ENCODE results near the gene ICAM1.
A peak's percentile ranks its signal among the peaks of the same experiment; 100 is the strongest.

Gene ICAM1

DNA sequence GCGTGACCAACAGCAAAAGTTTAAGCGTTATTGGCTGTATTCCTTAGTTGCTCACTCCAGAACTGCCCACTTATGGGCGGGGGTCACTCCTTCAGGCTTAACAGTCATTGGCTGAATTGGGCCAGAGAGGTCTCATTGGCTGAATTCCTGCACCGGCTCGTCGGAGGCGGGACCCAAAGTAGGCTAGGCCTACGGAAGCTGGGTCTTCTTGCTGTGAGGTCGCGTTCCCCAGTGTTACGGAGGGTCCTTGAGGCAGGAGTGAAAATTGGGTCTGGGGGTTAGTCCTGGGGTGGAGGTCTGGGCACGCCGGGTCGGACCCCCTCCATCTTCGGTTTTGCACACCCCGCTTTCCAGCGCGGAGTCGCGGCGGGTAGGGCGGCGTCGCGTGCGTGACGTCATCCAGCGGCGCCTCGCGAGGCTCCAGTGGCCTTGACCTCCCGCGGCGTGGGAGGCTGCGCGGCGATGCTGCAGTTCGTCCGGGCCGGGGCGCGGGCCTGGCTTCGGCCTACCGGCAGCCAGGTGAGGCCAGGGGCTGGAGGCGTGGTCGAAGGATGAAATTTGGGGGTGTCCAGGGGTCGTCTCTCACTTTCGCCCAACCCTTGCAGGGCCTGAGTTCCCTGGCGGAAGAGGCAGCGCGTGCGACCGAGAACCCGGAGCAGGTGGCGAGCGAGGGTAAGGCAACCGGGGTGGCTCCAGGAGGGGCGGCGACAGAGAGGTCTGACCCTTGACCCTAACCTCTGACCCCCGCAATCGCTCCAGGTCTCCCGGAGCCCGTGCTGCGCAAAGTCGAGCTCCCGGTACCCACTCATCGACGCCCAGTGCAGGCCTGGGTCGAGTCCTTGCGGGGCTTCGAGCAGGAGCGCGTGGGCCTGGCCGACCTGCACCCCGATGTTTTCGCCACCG lies 18.9 kb upstream of the ICAM1 start, which contains the start of gene MRPL4:
Gene MRPL4, plus strand, starts transcription at position 423 of the 903 bp plus-strand sequence. Its CDS starts 40 bp downstream, at position 463.
- Histone ChIP-seq H3K4me3 (ENCODE audit: low read depth, low read length) (peak within 1 kb of the TSS; percentile 99), H3K27me3 (ENCODE audit: control insufficient read depth, insufficient read depth, low read length) (no peaks in the 10 kb centered on the region), H3K9ac (ENCODE audit: low read depth, low read length) (peak within 1 kb of the TSS; percentile 92), H3K9me3 (ENCODE audit: control insufficient read depth, insufficient read depth, low read length) (no peaks in the 10 kb centered on the region), H3K4me1 (ENCODE audit: control insufficient read depth, insufficient read depth, low read length) (no peaks in the 10 kb centered on the region), H3K36me3 (ENCODE audit: control insufficient read depth, insufficient read depth, low read length) (peaks cover 18% of the 10 kb centered on the region)

DNA sequence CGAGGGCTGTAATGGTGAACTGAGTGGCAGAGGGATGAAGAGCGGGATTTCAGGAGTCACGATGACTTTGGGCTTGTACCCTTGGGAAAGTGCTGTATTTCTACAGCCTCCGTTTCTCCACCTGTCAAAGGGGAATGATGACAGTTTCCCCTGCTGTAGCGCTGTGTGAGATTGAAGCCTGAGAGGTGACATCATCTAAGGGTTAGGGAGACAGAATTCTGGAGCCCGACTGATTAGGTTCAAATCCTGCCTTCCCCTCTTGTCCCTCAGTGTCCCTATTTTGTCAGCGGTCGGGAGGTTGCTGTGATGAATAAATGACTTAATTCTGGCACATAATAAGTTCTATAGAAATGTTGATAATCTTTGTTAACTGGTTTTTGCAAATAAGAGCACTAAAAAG lies 18.2 kb upstream of the ICAM1 start:
- Histone ChIP-seq H3K9me3 (ENCODE audit: control insufficient read depth, insufficient read depth, low read length) (no peaks in the 10 kb centered on the region), H3K4me1 (ENCODE audit: control insufficient read depth, insufficient read depth, low read length) (no peaks in the 10 kb centered on the region), H3K9ac (ENCODE audit: low read depth, low read length) (peak overlapping the region; percentile 92), H3K4me3 (ENCODE audit: low read depth, low read length) (peak overlapping the region; percentile 99), H3K36me3 (ENCODE audit: control insufficient read depth, insufficient read depth, low read length) (peaks cover 21% of the 10 kb centered on the region), H3K27me3 (ENCODE audit: control insufficient read depth, insufficient read depth, low read length) (no peaks in the 10 kb centered on the region)

- Histone ChIP-seq H3K36me3 (ENCODE audit: control insufficient read depth, insufficient read depth, low read length) (peaks cover 33% of the 10 kb centered on the region), H3K4me1 (ENCODE audit: control insufficient read depth, insufficient read depth, low read length) (no peaks in the 10 kb centered on the region), H3K4me3 (ENCODE audit: low read depth, low read length) (no peak overlapping the region), H3K27me3 (ENCODE audit: control insufficient read depth, insufficient read depth, low read length) (no peaks in the 10 kb centered on the region), H3K9me3 (ENCODE audit: control insufficient read depth, insufficient read depth, low read length) (no peaks in the 10 kb centered on the region), H3K9ac (ENCODE audit: low read depth, low read length) (no peak overlapping the region)
These were observed 16.7 kb upstream of the ICAM1 start for GRCh38 chr19:10254244-10254643.

DNA sequence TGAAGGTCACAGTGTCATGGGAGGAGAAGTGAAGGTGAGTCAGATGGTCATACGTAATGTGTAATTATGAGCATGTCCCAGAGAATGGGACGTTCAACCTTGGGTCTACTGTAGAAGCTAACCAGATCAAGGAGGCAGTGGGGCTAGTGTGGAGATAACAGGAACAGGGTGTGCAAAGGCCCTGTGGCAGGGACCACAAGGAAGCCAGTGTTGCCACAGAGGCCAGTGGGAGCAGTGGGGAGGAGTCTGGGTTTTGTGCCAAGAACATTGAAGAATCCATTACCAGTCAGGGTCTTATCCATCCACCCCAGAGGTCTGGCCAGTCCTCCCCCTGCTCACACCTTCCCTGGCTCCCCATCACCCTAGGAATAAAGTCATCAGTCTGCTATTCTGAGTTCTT lies 15.6 kb upstream of the ICAM1 start:
- H3K36me3 ChIP-seq (ENCODE audit: control insufficient read depth, insufficient read depth, low read length), result peaks cover 33% of the 10 kb centered on the region

DNA sequence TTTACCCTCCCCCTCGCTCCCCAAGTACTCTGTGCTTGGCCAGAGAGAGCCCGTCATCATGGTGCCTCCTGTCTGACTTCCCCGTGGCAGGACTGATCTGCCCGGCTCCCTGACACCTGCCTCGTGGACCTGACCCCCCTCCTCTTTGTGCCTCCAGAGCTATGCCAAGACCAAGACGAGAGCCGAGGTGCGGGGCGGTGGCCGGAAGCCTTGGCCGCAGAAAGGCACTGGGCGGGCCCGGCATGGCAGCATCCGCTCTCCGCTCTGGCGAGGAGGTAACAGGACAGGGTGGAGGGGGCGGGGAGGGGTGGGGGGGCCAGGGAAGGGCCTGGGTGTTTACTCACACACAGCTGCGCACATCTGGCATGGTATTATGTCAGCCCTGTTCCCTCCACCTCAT lies 14.4 kb upstream of the ICAM1 start:
- H3K9ac ChIP-seq (ENCODE audit: low read depth, low read length), result no peak overlapping the region
- no peaks in the 10 kb centered on the region for H3K27me3 ChIP-seq (ENCODE audit: control insufficient read depth, insufficient read depth, low read length)
- no peak overlapping the region for H3K4me3 ChIP-seq (ENCODE audit: low read depth, low read length)
- peaks cover 33% of the 10 kb centered on the region for H3K36me3 ChIP-seq (ENCODE audit: control insufficient read depth, insufficient read depth, low read length)
- H3K9me3 ChIP-seq (ENCODE audit: control insufficient read depth, insufficient read depth, low read length), result no peaks in the 10 kb centered on the region
- H3K4me1 ChIP-seq (ENCODE audit: control insufficient read depth, insufficient read depth, low read length), result no peaks in the 10 kb centered on the region

More for the DNA sequence above, 15.6 kb upstream of the ICAM1 start:
- Histone ChIP-seq H3K4me1 (ENCODE audit: control insufficient read depth, insufficient read depth, low read length) (no peaks in the 10 kb centered on the region), H3K9me3 (ENCODE audit: control insufficient read depth, insufficient read depth, low read length) (no peaks in the 10 kb centered on the region), H3K9ac (ENCODE audit: low read depth, low read length) (no peak overlapping the region), H3K27me3 (ENCODE audit: control insufficient read depth, insufficient read depth, low read length) (no peaks in the 10 kb centered on the region), H3K4me3 (ENCODE audit: low read depth, low read length) (no peak overlapping the region)

- no peak overlapping the region for H3K9ac ChIP-seq (ENCODE audit: low read depth, low read length)
- peaks cover 30% of the 10 kb centered on the region for H3K36me3 ChIP-seq (ENCODE audit: control insufficient read depth, insufficient read depth, low read length)
These were observed 13.8 kb upstream of the ICAM1 start for GRCh38 chr19:10256970-10257615.

DNA sequence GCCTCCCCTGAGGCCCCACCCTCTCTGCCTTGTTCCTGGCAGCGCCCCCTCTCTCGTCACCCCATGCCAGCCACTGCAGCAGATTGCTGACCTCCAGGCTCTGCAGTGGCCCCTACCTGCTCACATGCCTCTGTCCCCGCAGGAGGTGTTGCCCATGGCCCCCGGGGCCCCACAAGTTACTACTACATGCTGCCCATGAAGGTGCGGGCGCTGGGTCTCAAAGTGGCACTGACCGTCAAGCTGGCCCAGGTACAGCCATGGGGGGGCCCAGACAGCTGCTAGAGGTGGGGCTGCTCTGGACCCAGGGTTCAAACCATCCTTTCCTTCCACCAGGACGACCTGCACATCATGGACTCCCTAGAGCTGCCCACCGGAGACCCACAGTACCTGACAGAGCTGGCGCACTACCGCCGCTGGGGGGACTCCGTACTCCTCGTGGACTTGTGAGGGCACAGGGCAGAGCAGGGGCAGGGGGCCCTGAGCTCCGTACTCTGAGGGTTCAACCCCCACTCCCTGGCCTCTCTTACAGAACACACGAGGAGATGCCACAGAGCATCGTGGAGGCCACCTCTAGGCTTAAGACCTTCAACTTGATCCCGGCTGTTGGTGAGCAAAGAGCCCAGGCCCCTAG lies 12.7 kb upstream of the ICAM1 start:
- Histone ChIP-seq H3K9ac (ENCODE audit: low read depth, low read length) (no peak overlapping the region), H3K9me3 (ENCODE audit: control insufficient read depth, insufficient read depth, low read length) (no peaks in the 10 kb centered on the region), H3K27me3 (ENCODE audit: control insufficient read depth, insufficient read depth, low read length) (no peaks in the 10 kb centered on the region), H3K4me1 (ENCODE audit: control insufficient read depth, insufficient read depth, low read length) (no peaks in the 10 kb centered on the region), H3K36me3 (ENCODE audit: control insufficient read depth, insufficient read depth, low read length) (peaks cover 27% of the 10 kb centered on the region), H3K4me3 (ENCODE audit: low read depth, low read length) (no peak overlapping the region)

More at GRCh38 chr19:10256970-10257615, 13.8 kb upstream of the ICAM1 start:
- H3K4me1 ChIP-seq (ENCODE audit: control insufficient read depth, insufficient read depth, low read length), result no peaks in the 10 kb centered on the region
- H3K27me3 ChIP-seq (ENCODE audit: control insufficient read depth, insufficient read depth, low read length), result no peaks in the 10 kb centered on the region
- no peak overlapping the region for H3K4me3 ChIP-seq (ENCODE audit: low read depth, low read length)
- no peaks in the 10 kb centered on the region for H3K9me3 ChIP-seq (ENCODE audit: control insufficient read depth, insufficient read depth, low read length)

DNA sequence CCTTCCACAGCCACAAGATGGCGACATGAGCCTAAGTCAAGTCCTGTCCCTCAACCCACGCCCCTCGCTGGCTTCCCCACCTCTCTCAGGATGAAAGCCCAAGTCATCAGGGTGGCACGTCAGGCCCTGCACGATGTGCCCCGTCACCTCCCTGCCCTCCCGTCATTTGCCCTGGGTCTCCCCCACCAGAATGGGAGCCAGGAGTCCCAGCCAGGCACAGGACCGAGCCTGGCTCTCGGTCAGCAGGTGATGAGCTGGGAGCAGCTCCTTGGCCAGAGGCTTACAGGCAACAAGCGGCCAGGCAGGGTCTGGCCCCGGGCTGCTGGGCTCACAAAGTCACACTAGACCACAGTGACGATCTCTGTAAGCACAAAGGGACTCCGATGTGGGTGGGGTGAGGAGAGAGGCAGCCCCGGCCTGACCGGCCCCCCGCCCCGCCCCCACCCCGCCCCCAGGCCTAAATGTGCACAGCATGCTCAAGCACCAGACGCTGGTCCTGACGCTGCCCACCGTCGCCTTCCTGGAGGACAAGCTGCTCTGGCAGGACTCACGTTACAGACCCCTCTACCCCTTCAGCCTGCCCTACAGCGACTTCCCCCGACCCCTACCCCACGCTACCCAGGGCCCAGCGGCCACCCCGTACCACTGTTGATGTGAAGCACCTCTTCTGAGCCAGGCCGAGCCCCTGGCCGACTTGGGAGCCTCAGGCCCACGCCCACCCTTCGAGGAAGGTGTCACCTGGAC lies 11.6 kb upstream of the ICAM1 start:
- H3K9me3 ChIP-seq (ENCODE audit: control insufficient read depth, insufficient read depth, low read length), result no peaks in the 10 kb centered on the region
- peaks cover 27% of the 10 kb centered on the region for H3K36me3 ChIP-seq (ENCODE audit: control insufficient read depth, insufficient read depth, low read length)
- no peaks in the 10 kb centered on the region for H3K27me3 ChIP-seq (ENCODE audit: control insufficient read depth, insufficient read depth, low read length)
- no peak overlapping the region for H3K4me3 ChIP-seq (ENCODE audit: low read depth, low read length)
- no peak overlapping the region for H3K9ac ChIP-seq (ENCODE audit: low read depth, low read length)
- no peaks in the 10 kb centered on the region for H3K4me1 ChIP-seq (ENCODE audit: control insufficient read depth, insufficient read depth, low read length)

- Histone ChIP-seq H3K9ac (ENCODE audit: low read depth, low read length) (no peak overlapping the region), H3K27me3 (ENCODE audit: control insufficient read depth, insufficient read depth, low read length) (no peaks in the 10 kb centered on the region), H3K4me1 (ENCODE audit: control insufficient read depth, insufficient read depth, low read length) (no peaks in the 10 kb centered on the region), H3K9me3 (ENCODE audit: control insufficient read depth, insufficient read depth, low read length) (no peaks in the 10 kb centered on the region), H3K36me3 (ENCODE audit: control insufficient read depth, insufficient read depth, low read length) (peaks cover 26% of the 10 kb centered on the region), H3K4me3 (ENCODE audit: low read depth, low read length) (no peak overlapping the region)
These were observed 10.8 kb upstream of the ICAM1 start for GRCh38 chr19:10260141-10260584.

DNA sequence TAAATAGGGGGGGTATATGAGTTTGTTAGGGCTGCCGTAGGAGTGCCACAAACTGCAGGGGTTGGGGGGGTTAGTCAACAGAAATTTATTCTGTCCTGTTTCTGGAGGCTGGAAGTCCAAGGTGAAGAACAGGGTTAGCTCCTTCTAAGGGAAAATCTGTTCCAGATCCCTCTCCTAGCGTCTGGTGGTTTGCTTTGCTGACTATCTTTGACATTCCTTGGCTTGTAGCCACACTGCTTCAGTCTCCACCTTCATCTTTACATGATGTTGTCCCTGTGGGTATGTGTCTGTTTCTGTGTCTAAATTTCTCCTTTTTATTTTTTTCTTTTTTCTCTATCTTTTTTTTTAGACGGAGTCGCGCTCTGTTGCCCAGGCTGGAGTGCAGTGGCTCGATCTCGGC lies 8.1 kb upstream of the ICAM1 start:
- H3K36me3 ChIP-seq (ENCODE audit: control insufficient read depth, insufficient read depth, low read length), result peaks cover 11% of the 10 kb centered on the region
- no peaks in the 10 kb centered on the region for H3K9me3 ChIP-seq (ENCODE audit: control insufficient read depth, insufficient read depth, low read length)
- H3K4me3 ChIP-seq (ENCODE audit: low read depth, low read length), result no peak overlapping the region
- no peak overlapping the region for H3K9ac ChIP-seq (ENCODE audit: low read depth, low read length)
- H3K27me3 ChIP-seq (ENCODE audit: control insufficient read depth, insufficient read depth, low read length), result no peaks in the 10 kb centered on the region
- no peaks in the 10 kb centered on the region for H3K4me1 ChIP-seq (ENCODE audit: control insufficient read depth, insufficient read depth, low read length)

DNA sequence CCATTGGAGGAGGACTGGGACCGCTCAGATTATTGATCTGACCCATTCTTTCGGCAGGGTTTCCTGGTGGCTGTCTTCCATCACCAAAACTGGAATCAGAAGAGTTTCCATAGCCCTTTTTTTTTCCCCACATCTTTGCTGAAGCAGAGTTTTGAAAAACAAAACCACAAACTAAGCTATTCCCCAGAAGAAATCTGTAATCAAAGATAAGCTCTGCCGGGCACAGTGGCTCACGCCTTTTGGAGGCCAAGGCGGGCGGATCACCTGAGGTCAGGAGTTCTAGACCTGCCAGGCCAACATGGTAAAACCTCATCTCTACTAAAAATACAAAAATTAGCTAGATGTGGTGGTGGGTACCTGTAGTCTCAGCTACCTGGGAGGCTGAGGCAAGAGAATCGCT lies 4.2 kb upstream of the ICAM1 start:
- H3K9ac ChIP-seq (ENCODE audit: low read depth, low read length), result no peak overlapping the region
- H3K27me3 ChIP-seq (ENCODE audit: control insufficient read depth, insufficient read depth, low read length), result peaks cover 26% of the 10 kb centered on the region

More for the DNA sequence above, 4.2 kb upstream of the ICAM1 start:
- Histone ChIP-seq H3K4me1 (ENCODE audit: control insufficient read depth, insufficient read depth, low read length) (peaks cover 2% of the 10 kb centered on the region), H3K4me3 (ENCODE audit: low read depth, low read length) (no peak overlapping the region), H3K9me3 (ENCODE audit: control insufficient read depth, insufficient read depth, low read length) (no peaks in the 10 kb centered on the region), H3K36me3 (ENCODE audit: control insufficient read depth, insufficient read depth, low read length) (no peaks in the 10 kb centered on the region)
